ENCODE data around the gene URM1.

DNA sequence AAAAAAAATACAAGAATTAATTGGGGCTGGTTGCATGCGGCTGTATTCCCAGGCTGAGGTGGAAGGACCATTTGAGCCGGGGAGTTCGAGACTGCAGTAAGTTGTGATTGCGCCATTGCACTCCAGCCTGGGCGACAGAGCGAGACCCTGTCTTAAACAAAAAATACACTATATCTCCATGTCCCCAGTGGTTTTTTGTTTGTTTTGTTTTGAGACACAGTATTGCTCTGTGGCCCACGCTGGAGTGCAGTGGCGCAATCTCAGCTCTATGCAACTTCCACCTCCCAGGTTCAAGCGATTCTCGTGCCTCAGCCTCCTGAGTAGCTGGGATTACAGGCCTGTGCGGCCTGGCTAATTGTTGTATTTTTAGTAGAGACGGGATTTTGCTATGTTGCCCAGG lies 47.4 kb upstream of the URM1 start:
- TF ChIP-seq, protein P1, sequence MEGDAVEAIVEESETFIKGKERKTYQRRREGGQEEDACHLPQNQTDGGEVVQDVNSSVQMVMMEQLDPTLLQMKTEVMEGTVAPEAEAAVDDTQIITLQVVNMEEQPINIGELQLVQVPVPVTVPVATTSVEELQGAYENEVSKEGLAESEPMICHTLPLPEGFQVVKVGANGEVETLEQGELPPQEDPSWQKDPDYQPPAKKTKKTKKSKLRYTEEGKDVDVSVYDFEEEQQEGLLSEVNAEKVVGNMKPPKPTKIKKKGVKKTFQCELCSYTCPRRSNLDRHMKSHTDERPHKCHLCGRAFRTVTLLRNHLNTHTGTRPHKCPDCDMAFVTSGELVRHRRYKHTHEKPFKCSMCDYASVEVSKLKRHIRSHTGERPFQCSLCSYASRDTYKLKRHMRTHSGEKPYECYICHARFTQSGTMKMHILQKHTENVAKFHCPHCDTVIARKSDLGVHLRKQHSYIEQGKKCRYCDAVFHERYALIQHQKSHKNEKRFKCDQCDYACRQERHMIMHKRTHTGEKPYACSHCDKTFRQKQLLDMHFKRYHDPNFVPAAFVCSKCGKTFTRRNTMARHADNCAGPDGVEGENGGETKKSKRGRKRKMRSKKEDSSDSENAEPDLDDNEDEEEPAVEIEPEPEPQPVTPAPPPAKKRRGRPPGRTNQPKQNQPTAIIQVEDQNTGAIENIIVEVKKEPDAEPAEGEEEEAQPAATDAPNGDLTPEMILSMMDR (IDR thresholded peaks at IDR 0.05; ENCODE audit: insufficient read depth, low read length), result no peak
- TF ChIP-seq POLR2AphosphoS5 (IDR thresholded peaks at IDR 0.05; ENCODE audit: low read depth), result no peak

Data from HL-60 (cell line).